Measurements from ENCODE around the gene METTL18. TPM values are rescaled to one million over a fixed set of nuclear protein-coding genes. Genes with fewer than 3 reads are reported as not detected.

METTL18 gene
- total and polyA plus RNA-seq, 2 of the 13 experiments (the other 11 are each of a cell fraction or from before 2014, with no cell fraction given), result 2.7 to 6.7 TPM

GRCh38 chr1:169794530-169795416 lies at the start of gene METTL18 (continued):
- TF ChIP-seq ZNF563 (CRISPR knock-in tag; IDR thresholded peaks at IDR 0.05) (0 out of 2 replicates have a peak, but pooled peaks have one; percentile 24), ZKSCAN5 (CRISPR knock-in tag; IDR thresholded peaks at IDR 0.05) (no peak), SIN3B (IDR thresholded peaks at IDR 0.05; ENCODE audit: low read length) (peak; percentile 92), SMAD3 (CRISPR knock-in tag; IDR thresholded peaks at IDR 0.05) (peak; percentile 78), ZNF816 (CRISPR knock-in tag; IDR thresholded peaks at IDR 0.05; ENCODE audit: borderline replicate concordance) (peak; percentile 84), SP5 (CRISPR knock-in tag; IDR thresholded peaks at IDR 0.05; ENCODE audit: borderline replicate concordance, low read depth) (no peak), ATF7 (IDR thresholded peaks at IDR 0.05) (no peak), ATF7 (CRISPR knock-in tag; IDR thresholded peaks at IDR 0.05) (no peak), ZKSCAN8 (CRISPR knock-in tag; IDR thresholded peaks at IDR 0.05; ENCODE audit: borderline replicate concordance) (no peak), MYNN (CRISPR knock-in tag; IDR thresholded peaks at IDR 0.05; ENCODE audit: low read depth) (no peak), NR1H2 (CRISPR knock-in tag; IDR thresholded peaks at IDR 0.05; ENCODE audit: borderline replicate concordance, low read depth) (no peak), GZF1 (CRISPR knock-in tag; IDR thresholded peaks at IDR 0.05) (no peak), KMT2A (CRISPR knock-in tag; IDR thresholded peaks at IDR 0.05) (peak; percentile 87; the same call in 1 of the 2 replicates), TERF1 (CRISPR knock-in tag; IDR thresholded peaks at IDR 0.05) (no peak), RBAK (CRISPR knock-in tag; IDR thresholded peaks at IDR 0.05) (0 out of 2 replicates have a peak, but pooled peaks have one; percentile 26), MTA3 (CRISPR knock-in tag; IDR thresholded peaks at IDR 0.05) (no peak), ZBTB8A (CRISPR knock-in tag; IDR thresholded peaks at IDR 0.05; ENCODE audit: borderline replicate concordance, low read depth) (no peak), SALL2 (CRISPR knock-in tag; IDR thresholded peaks at IDR 0.05) (no peak), YEATS2 (CRISPR knock-in tag; IDR thresholded peaks at IDR 0.05; ENCODE audit: borderline replicate concordance) (peak; percentile 96), ZFP41 (CRISPR knock-in tag; IDR thresholded peaks at IDR 0.05; ENCODE audit: borderline replicate concordance) (no peak), MED8 (CRISPR knock-in tag; IDR thresholded peaks at IDR 0.05; ENCODE audit: insufficient replicate concordance) (no peak), AGO1 (IDR thresholded peaks at IDR 0.05; ENCODE audit: low read depth, low read length, poor library complexity, severe bottlenecking) (peak; percentile 55), PHF20 (CRISPR knock-in tag; IDR thresholded peaks at IDR 0.05) (peak; percentile 97), ZBTB25 (CRISPR knock-in tag; IDR thresholded peaks at IDR 0.05) (peak; percentile 53; the same call in 1 of the 2 replicates), PAF1 (CRISPR knock-in tag; IDR thresholded peaks at IDR 0.05) (no peak)
- TF ChIP-seq, protein P1, sequence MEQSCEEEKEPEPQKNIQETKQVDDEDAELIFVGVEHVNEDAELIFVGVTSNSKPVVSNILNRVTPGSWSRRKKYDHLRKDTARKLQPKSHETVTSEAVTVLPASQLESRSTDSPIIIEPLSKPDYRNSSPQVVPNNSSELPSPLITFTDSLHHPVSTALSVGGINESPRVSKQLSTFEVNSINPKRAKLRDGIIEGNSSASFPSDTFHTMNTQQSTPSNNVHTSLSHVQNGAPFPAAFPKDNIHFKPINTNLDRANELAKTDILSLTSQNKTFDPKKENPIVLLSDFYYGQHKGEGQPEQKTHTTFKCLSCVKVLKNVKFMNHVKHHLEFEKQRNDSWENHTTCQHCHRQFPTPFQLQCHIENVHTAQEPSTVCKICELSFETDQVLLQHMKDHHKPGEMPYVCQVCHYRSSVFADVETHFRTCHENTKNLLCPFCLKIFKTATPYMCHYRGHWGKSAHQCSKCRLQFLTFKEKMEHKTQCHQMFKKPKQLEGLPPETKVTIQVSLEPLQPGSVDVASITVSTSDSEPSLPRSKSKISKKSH (CRISPR knock-in tag; IDR thresholded peaks at IDR 0.05; ENCODE audit: borderline replicate concordance), result no peak
